ENCODE measurements around the gene CEP112. TPM values are rescaled to one million over a fixed set of nuclear protein-coding genes. Genes with fewer than 3 reads are reported as not detected.

The CEP112 gene
- total and polyA plus RNA-seq, 2 of the 13 experiments (the other 11 are each of a cell fraction or from before 2014, with no cell fraction given) = 1.2 to 3.4 TPM

GRCh38 chr17:65785109-65785508, 406.8 kb downstream of the CEP112 start (continued):
- TF ChIP-seq, protein P1, sequence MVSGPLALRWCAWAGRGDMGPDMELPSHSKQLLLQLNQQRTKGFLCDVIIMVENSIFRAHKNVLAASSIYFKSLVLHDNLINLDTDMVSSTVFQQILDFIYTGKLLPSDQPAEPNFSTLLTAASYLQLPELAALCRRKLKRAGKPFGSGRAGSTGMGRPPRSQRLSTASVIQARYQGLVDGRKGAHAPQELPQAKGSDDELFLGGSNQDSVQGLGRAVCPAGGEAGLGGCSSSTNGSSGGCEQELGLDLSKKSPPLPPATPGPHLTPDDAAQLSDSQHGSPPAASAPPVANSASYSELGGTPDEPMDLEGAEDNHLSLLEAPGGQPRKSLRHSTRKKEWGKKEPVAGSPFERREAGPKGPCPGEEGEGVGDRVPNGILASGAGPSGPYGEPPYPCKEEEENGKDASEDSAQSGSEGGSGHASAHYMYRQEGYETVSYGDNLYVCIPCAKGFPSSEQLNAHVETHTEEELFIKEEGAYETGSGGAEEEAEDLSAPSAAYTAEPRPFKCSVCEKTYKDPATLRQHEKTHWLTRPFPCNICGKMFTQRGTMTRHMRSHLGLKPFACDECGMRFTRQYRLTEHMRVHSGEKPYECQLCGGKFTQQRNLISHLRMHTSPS (CRISPR knock-in tag; IDR thresholded peaks at IDR 0.05; ENCODE audit: low read depth) = no peak
- TF ChIP-seq HCFC1 (IDR thresholded peaks at IDR 0.05; ENCODE audit: low read depth, low read length) (no peak), MLX (CRISPR knock-in tag; IDR thresholded peaks at IDR 0.05) (no peak), ZNF720 (CRISPR knock-in tag; IDR thresholded peaks at IDR 0.05) (no peak), ATF3 (CRISPR knock-in tag; IDR thresholded peaks at IDR 0.05) (peak; percentile 84), GABPA (IDR thresholded peaks at IDR 0.05; ENCODE audit: low read depth, low read length) (no peak), GABPA (CRISPR knock-in tag; IDR thresholded peaks at IDR 0.05; ENCODE audit: low read depth) (peak; percentile 44), RAD21 (CRISPR knock-in tag; IDR thresholded peaks at IDR 0.05) (no peak), ATM (IDR thresholded peaks at IDR 0.05; ENCODE audit: borderline replicate concordance) (no peak), RFX3 (CRISPR knock-in tag; IDR thresholded peaks at IDR 0.05) (no peak), GTF2F1 (IDR thresholded peaks at IDR 0.05; ENCODE audit: low read length) (no peak)
- TF ChIP-seq, protein P2, sequence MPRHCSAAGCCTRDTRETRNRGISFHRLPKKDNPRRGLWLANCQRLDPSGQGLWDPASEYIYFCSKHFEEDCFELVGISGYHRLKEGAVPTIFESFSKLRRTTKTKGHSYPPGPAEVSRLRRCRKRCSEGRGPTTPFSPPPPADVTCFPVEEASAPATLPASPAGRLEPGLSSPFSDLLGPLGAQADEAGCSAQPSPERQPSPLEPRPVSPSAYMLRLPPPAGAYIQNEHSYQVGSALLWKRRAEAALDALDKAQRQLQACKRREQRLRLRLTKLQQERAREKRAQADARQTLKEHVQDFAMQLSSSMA (CRISPR knock-in tag; IDR thresholded peaks at IDR 0.05) = no peak
- TF ChIP-seq, protein P3, sequence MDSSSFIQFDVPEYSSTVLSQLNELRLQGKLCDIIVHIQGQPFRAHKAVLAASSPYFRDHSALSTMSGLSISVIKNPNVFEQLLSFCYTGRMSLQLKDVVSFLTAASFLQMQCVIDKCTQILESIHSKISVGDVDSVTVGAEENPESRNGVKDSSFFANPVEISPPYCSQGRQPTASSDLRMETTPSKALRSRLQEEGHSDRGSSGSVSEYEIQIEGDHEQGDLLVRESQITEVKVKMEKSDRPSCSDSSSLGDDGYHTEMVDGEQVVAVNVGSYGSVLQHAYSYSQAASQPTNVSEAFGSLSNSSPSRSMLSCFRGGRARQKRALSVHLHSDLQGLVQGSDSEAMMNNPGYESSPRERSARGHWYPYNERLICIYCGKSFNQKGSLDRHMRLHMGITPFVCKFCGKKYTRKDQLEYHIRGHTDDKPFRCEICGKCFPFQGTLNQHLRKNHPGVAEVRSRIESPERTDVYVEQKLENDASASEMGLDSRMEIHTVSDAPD (CRISPR knock-in tag; IDR thresholded peaks at IDR 0.05) = peak; percentile 30; the same call in 1 of the 2 replicates
- TF ChIP-seq, protein P4, sequence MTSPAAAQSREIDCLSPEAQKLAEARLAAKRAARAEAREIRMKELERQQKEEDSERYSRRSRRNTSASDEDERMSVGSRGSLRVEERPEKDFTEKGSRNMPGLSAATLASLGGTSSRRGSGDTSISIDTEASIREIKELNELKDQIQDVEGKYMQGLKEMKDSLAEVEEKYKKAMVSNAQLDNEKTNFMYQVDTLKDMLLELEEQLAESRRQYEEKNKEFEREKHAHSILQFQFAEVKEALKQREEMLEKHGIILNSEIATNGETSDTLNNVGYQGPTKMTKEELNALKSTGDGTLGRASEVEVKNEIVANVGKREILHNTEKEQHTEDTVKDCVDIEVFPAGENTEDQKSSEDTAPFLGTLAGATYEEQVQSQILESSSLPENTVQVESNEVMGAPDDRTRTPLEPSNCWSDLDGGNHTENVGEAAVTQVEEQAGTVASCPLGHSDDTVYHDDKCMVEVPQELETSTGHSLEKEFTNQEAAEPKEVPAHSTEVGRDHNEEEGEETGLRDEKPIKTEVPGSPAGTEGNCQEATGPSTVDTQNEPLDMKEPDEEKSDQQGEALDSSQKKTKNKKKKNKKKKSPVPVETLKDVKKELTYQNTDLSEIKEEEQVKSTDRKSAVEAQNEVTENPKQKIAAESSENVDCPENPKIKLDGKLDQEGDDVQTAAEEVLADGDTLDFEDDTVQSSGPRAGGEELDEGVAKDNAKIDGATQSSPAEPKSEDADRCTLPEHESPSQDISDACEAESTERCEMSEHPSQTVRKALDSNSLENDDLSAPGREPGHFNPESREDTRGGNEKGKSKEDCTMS (CRISPR knock-in tag; conservative IDR thresholded peaks at IDR 0.05) = no peak
- TF ChIP-seq, protein P5, sequence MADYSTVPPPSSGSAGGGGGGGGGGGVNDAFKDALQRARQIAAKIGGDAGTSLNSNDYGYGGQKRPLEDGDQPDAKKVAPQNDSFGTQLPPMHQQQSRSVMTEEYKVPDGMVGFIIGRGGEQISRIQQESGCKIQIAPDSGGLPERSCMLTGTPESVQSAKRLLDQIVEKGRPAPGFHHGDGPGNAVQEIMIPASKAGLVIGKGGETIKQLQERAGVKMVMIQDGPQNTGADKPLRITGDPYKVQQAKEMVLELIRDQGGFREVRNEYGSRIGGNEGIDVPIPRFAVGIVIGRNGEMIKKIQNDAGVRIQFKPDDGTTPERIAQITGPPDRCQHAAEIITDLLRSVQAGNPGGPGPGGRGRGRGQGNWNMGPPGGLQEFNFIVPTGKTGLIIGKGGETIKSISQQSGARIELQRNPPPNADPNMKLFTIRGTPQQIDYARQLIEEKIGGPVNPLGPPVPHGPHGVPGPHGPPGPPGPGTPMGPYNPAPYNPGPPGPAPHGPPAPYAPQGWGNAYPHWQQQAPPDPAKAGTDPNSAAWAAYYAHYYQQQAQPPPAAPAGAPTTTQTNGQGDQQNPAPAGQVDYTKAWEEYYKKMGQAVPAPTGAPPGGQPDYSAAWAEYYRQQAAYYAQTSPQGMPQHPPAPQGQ (CRISPR knock-in tag; IDR thresholded peaks at IDR 0.05; ENCODE audit: borderline replicate concordance) = no peak
- TF ChIP-seq, protein P6, sequence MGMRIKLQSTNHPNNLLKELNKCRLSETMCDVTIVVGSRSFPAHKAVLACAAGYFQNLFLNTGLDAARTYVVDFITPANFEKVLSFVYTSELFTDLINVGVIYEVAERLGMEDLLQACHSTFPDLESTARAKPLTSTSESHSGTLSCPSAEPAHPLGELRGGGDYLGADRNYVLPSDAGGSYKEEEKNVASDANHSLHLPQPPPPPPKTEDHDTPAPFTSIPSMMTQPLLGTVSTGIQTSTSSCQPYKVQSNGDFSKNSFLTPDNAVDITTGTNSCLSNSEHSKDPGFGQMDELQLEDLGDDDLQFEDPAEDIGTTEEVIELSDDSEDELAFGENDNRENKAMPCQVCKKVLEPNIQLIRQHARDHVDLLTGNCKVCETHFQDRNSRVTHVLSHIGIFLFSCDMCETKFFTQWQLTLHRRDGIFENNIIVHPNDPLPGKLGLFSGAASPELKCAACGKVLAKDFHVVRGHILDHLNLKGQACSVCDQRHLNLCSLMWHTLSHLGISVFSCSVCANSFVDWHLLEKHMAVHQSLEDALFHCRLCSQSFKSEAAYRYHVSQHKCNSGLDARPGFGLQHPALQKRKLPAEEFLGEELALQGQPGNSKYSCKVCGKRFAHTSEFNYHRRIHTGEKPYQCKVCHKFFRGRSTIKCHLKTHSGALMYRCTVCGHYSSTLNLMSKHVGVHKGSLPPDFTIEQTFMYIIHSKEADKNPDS (CRISPR knock-in tag; IDR thresholded peaks at IDR 0.05) = no peak

Data from HepG2 (cell line).